ENCODE measurements around the gene OBP2B. TPM values are rescaled to one million over a fixed set of nuclear protein-coding genes. Genes with fewer than 3 reads are reported as not detected.
"Not testable (repeated sequence)": the region's sequence is repeated elsewhere in the genome, so short reads cannot be mapped to it uniquely, and the experiment has no call there.

OBP2B gene
- total RNA-seq, result not detected in 2 replicates

DNA sequence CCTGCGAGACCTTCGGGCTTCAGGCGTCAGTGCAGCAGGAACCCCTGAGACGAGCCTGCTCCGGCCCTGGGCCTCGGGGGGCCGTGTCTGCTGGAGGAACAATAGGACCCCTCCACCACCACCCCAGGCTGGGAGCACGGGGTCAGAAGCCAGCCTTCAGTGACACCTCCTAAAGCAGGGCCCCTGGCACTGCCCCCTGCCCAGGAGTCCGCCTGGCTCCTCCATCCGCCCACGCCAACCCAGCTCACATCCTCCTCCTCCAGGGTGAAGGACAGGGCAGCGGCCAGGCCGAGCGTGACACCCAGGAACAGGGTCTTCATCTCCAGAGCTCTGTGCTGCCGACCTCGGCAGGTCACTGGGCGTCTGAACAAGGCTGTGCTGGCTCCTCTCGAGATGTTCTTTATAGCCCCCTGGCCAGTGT is at the start of gene OBP2B:
TSS of gene OBP2B (minus strand) at position 371 of the 421 bp plus-strand sequence. CDS start at position 320, 51 bp downstream.
- not testable (repeated sequence) for DNase-seq (ENCODE audit: low read depth in 2 of 2)

- DNase-seq (ENCODE audit: low read depth in 2 of 2), result peak in 1 of 2 donors; percentile 26
These were observed 49.3 kb upstream of the OBP2B start for GRCh38 chr9:133258061-133259015.

DNA sequence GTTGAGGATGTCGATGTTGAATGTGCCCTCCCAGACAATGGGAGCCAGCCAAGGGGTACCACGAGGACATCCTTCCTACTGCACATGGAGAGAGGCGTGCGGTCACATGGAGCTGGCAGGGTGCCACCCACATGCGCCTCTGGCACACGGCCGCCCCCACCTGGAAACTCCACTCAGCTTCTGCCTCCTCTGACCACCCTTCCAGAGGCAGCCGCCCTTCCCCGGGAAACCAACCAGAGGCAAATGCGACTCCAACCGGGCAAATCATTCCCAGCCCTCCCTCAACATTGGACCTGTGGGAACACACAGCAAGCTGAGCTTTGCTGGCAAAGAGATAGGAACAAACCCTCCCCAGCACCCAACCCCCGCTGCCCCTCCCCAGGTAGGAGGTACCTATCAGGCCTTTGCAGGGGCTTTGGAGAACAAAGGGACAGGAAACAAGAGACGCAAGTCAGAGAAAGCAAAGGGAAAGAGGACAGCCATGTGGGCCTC is 48.5 kb upstream of the OBP2B start:
- peak in 1 of 2 donors; percentile 94 for DNase-seq (ENCODE audit: low read depth in 2 of 2)

- DNase-seq (ENCODE audit: low read depth in 2 of 2), result peak in 1 of 2 donors; percentile 81
These were observed 47.6 kb upstream of the OBP2B start for GRCh38 chr9:133256686-133257091.

- no peak for DNase-seq (ENCODE audit: low read depth in 2 of 2)
These were observed 47.0 kb upstream of the OBP2B start for GRCh38 chr9:133256136-133256461.

- no peak for DNase-seq (ENCODE audit: low read depth in 2 of 2)
These were observed 46.5 kb upstream of the OBP2B start for GRCh38 chr9:133255371-133256135.

DNA sequence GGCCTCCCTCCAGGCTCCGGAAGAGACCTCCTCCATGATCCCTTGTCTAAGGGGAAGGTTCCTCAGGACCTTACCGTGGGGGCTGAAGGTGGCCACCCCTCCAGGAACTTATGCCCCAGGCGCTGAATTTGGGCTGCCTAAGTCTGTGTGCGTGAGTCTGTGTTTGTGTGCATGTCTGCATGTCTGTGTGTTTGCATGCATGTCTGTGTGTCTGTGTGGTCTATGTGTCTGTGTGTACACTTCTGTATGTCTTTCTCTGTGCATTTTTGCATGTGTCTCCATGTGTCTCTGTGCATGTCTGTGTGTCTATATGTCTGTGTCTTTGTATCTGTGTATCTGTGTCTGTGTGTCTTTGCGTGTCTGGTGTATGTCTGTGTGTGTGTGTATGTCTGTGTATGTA is 45.4 kb upstream of the OBP2B start:
- no peak for DNase-seq (ENCODE audit: low read depth in 2 of 2)

GRCh38 chr9:133253268-133253667 is 44.2 kb upstream of the OBP2B start:
- no peak for DNase-seq (ENCODE audit: low read depth in 2 of 2)

DNA sequence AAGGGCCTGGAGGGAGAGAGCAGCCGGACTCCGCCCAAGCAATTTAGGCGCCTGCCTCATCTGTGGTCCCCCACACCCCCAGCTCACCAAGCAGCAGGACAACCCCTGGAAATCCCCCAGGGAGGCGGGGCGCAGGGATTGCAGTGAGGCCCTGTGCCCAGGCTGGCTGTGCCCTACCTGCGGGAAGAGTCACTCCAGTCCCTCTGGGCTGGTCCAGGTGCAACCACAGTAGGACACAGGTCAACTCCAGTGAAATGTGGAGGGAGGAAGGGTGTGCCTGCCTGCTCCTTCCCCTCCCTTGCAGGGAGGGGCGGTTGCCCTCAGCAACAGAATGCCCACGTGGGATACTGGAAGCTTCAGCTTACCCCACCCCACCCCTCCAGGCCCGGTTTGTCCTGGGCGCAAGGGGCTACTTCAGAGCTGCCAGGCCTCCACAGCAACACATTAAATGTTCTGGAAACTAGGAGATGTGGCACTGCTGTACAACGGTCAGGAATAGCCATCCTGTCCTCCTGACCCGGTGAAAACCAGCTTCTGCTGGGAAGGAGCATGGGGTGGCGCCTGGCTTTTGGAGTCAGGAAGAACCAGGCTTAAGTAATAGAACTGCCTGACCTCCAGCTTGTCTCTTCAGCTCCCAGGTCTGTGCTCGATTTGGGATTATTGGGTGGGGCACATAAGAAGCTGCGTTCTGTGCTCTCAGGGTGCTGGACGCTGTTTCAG is 43.4 kb upstream of the OBP2B start:
- DNase-seq (ENCODE audit: low read depth in 2 of 2), result no peak

DNA sequence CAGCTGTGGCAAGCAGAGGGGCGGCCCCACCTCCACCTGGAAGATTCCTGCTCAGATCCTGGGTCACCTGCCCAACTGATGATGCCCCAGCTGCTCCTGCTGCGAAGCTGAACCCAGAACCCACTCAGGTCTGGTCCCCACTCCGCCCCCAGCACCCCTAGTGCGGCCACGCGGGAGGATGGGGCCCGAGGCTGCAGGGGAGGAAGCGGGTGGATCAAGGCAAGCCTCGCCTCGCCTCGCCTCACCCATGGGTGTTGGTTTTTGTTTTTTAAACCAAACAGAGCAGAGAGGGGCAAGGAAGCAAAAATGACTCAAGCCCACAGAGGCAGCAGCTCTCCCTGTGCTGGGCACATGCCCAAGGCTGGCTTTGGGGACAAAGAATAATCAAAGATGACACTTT is 42.7 kb upstream of the OBP2B start:
- no peak for DNase-seq (ENCODE audit: low read depth in 2 of 2)

GRCh38 chr9:133251221-133251620 is 42.2 kb upstream of the OBP2B start:
- DNase-seq (ENCODE audit: low read depth in 2 of 2), result not testable (repeated sequence)

GRCh38 chr9:133250741-133251170 is 41.7 kb upstream of the OBP2B start:
- DNase-seq (ENCODE audit: low read depth in 2 of 2), result no peak

DNA sequence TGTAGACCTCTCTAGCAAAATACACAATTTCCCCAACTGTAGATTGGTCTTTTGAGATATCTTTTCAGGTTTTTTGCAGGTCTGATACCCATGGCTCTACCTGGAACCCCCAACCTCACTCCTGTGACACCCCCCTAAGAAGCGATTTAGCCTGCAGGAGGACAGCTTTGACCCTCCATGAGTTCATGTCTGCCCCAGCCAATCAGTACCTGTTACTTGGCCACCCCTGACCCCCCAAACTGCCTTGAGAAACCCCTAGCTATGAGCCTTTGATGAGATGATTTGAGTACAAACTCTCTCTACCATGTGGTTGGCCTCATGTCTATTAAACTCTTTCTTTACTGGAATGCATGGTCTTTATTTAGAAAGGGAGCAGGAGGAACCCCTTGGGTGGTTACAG is 40.3 kb upstream of the OBP2B start:
- no peak for DNase-seq (ENCODE audit: low read depth in 2 of 2)

- DNase-seq (ENCODE audit: low read depth in 2 of 2), result no peak
These were observed 39.8 kb upstream of the OBP2B start for GRCh38 chr9:133248726-133249295.

- DNase-seq (ENCODE audit: low read depth in 2 of 2), result no peak
These were observed 38.6 kb upstream of the OBP2B start for GRCh38 chr9:133247632-133248031.

- no peak for DNase-seq (ENCODE audit: low read depth in 2 of 2)
These were observed 37.9 kb upstream of the OBP2B start for GRCh38 chr9:133246991-133247390.

- DNase-seq (ENCODE audit: low read depth in 2 of 2), result no peak
These were observed 37.5 kb upstream of the OBP2B start for GRCh38 chr9:133246562-133246961.

- DNase-seq (ENCODE audit: low read depth in 2 of 2), result no peak
These were observed 33.9 kb upstream of the OBP2B start for GRCh38 chr9:133242991-133243390.

- DNase-seq (ENCODE audit: low read depth in 2 of 2), result no peak
These were observed 33.2 kb upstream of the OBP2B start for GRCh38 chr9:133242241-133242640.

GRCh38 chr9:133239533-133240090 is 30.6 kb upstream of the OBP2B start:
- no peak for DNase-seq (ENCODE audit: low read depth in 2 of 2)

Data from lung microvascular endothelial cell (primary cell).